Measurements from ENCODE around the gene DNAJC4. TPM values are rescaled to one million over a fixed set of nuclear protein-coding genes. Genes with fewer than 3 reads are reported as not detected.

The DNAJC4 gene
- total RNA-seq, 4 donors from 2014 or later = 10.9 to 48.6 (median 21.9) TPM

DNA sequence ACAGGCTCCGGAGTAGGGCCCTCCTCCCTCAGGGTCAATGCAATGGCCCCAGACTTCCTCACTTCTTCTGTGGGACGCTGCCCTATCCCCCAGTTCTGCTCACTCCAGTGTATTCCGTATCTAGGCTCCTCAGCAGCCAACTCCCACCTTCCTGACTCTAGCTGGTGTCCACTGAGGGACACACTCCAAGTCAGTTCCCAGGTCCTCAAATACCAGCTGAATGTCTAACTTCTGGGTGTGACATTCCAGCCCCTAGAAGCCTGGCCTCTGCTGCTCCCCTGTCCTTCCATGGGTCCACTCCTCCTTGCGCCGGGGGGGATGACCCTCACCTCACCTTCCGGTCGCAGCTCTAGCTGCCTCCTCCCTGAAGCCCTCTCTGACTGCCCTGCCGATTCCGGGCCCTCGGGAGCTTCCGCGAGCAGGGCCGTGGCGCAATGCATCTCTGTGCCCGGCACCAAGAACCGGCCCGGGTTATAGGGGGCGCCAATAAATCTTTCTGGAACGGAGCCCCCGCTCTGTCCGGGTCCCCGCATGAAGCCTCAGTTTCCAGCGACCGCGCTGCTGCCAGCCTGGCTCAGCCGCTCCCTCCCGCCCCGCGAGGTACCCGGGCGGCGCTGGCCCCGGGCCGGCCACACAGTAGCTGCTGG, 38.7 kb downstream of the DNAJC4 start:
- intact Hi-C loops (cut with DNase I) = no loop called here
- 6 to 8% methylated on average over 8 to 17 of the region's 34 CpGs for WGBS, 2 donors
- DNase-seq = peak in 1 of 2 donors; percentile 52
- no peaks in the 10 kb centered on the region for H3K36me3 ChIP-seq
- no peaks in the 10 kb centered on the region for H3K27me3 ChIP-seq
- H3K27ac ChIP-seq = peak overlapping the region; percentile 95 to 99 (median 96)
- no peak for TF ChIP-seq CTCF (IDR thresholded peaks at IDR 0.05)
- no peak for TF ChIP-seq POLR2A (IDR thresholded peaks at IDR 0.05)
- no peaks in the 10 kb centered on the region for H3K9me3 ChIP-seq
- H3K4me3 ChIP-seq (replicated peaks in 1 of 3) = peak overlapping the region; percentile 12 to 80 (median 78)
- H3K4me1 ChIP-seq = peaks cover 26 to 32% of the 10 kb centered on the region in 2 donors

- Histone ChIP-seq H3K4me1 (peaks cover 26 to 32% of the 10 kb centered on the region in 2 donors), H3K4me3 (replicated peaks in 1 of 3) (peak overlapping the region; percentile 12 to 94 (median 80)), H3K9me3 (no peaks in the 10 kb centered on the region), H3K36me3 (no peaks in the 10 kb centered on the region), H3K27ac (peak overlapping the region; percentile 95 to 99 (median 96)), H3K27me3 (no peaks in the 10 kb centered on the region)
- TF ChIP-seq CTCF (IDR thresholded peaks at IDR 0.05) (peak in 3 of 6 experiments; percentile 14 to 31 (median 19)), POLR2A (IDR thresholded peaks at IDR 0.05) (no peak)
- intact Hi-C loops (cut with DNase I) = no loop called here
- DNase-seq = peak; percentile 98
- 2% methylated on average over 9 to 12 of the region's 58 CpGs for WGBS, 2 donors
Observed at GRCh38 chr11:64269540-64270220, 39.3 kb downstream of the DNAJC4 start.

DNA sequence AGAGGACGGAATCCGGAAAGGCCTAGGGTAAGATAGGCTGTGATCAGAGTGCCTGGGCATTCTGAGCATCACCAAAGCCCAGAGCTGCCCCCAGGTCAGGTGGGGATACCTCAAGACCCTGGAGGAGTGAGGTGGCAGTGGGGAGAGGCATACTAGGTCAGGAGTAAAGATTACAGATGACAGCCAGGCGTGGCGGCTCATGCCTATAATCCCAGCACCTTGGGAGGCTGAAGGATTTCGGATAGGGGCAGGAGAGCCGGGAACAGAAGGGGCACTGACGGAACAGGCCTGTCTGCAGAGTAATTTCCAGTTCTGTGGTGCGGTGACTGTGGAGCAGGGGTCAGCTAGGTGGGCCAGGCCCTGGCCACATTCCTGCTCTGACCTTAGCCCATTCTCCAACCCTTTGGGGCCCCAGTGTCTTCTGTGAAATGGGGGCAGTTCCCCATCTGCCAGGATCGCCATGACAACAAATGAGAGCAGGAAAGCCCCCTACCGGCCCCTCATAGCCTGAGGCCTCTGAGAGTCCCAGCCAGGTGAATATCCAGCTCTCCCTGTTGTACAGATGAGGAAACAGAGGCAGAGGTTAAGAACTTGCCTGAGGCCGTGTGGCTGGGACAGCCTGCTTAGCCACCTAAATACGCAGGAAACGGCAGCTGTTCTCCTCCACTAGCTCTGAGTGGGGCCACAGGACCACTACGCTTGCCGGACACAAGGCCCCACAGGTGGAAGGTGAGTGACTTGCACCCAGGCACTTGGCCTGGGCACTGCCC, 44.9 kb downstream of the DNAJC4 start:
- H3K36me3 ChIP-seq = peaks cover 7 to 11% of the 10 kb centered on the region in 2 donors
- H3K27me3 ChIP-seq = no peaks in the 10 kb centered on the region
- no peak overlapping the region for H3K27ac ChIP-seq
- intact Hi-C loops (cut with DNase I) = no loop called here
- no peak overlapping the region for H3K4me3 ChIP-seq (replicated peaks in 1 of 3)
- no peak for TF ChIP-seq POLR2A (IDR thresholded peaks at IDR 0.05)
- no peak for TF ChIP-seq CTCF (IDR thresholded peaks at IDR 0.05)
- DNase-seq = no peak
- WGBS, 2 donors = 89 to 94% methylated on average over 8 to 15 of the region's 15 CpGs
- peaks cover 6 to 7% of the 10 kb centered on the region in 2 donors for H3K4me1 ChIP-seq
- no peaks in the 10 kb centered on the region for H3K9me3 ChIP-seq

DNA sequence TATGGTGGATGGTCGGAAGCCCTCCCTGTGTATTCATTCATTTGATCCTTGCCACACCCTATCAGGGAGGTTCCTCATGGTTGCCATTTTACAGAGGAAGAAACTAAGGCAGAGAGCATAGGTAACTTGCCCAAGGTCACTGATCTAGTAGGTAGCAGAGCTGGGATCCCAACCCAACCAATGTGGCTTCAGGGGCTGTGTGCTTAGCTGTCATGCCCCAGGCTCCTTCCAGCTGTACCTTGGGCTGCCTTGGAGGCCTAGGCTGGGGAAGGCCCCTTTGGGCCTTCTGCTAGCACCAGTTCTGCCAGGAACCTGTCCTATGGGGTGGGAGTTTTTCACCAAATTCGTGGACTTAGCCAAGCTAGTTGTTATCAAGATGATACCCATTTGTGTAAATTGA, 45.5 kb downstream of the DNAJC4 start:
- TF ChIP-seq POLR2A (IDR thresholded peaks at IDR 0.05) (no peak), CTCF (IDR thresholded peaks at IDR 0.05) (no peak)
- Histone ChIP-seq H3K4me3 (replicated peaks in 1 of 3) (no peak overlapping the region), H3K27ac (no peak overlapping the region), H3K9me3 (no peaks in the 10 kb centered on the region), H3K27me3 (no peaks in the 10 kb centered on the region), H3K4me1 (peaks cover 6 to 7% of the 10 kb centered on the region in 2 donors), H3K36me3 (peaks cover 7 to 11% of the 10 kb centered on the region in 2 donors)
- intact Hi-C loops (cut with DNase I) = no loop called here
- DNase-seq = no peak
- WGBS, 2 donors = 90 to 93% methylated on average over 2 of the region's 2 CpGs

Measured in thyroid gland (tissue), 4 donors.